Heart right ventricle (tissue), 16 donors: ENCODE measurements around the gene TM2D1. TPM values are rescaled to one million over a fixed set of nuclear protein-coding genes. Genes with fewer than 3 reads are reported as not detected.

Experiments used
- ATAC-seq, 8 donors: fragments of 200-7000 bp; cut with Tn5 transposase; one replicate each; pipeline ENCODE4 v1.9.1; 2020; ENCODE audit warnings: mild to moderate bottlenecking in 8 of 8, moderate library complexity in 8 of 8, moderate number of reproducible peaks in 1 of 8
- DNase-seq, 2 donors: peaks; one replicate each; pipeline ENCODE4 v3.0.0-alpha.2; 2020
- H3K27ac ChIP-seq, 10 donors: fragments of 200-600 bp; sonication (generic) in 2 of 10; one replicate each; pipeline versions ENCODE4 v1.5.0 to v1.8.0; 2020 to 2022; ENCODE audit warnings: mild to moderate bottlenecking in 3 of 10
- H3K27me3 ChIP-seq, 7 donors: fragments of 200-600 bp; one replicate each; pipeline ENCODE4 v1.8.0; 2021 to 2022; ENCODE audit warnings: mild to moderate bottlenecking in 2 of 7
- H3K36me3 ChIP-seq, 9 donors: fragments of 200-600 bp; sonication (generic) in 1 of 9; one replicate each; pipeline versions ENCODE4 v1.5.0 to v1.8.0; 2020 to 2022; ENCODE audit warnings: mild to moderate bottlenecking in 2 of 9
- H3K4me1 ChIP-seq, 9 donors: fragments of 200-600 bp; sonication (generic) in 1 of 9; one replicate each; pipeline versions ENCODE4 v1.5.0 to v1.8.0; 2020 to 2022; ENCODE audit warnings: mild to moderate bottlenecking in 4 of 9
- H3K4me3 ChIP-seq, 10 donors: fragments of 200-600 bp; sonication (generic) in 2 of 10; one replicate each; pipeline versions ENCODE4 v1.5.0 to v1.8.0; 2020 to 2022; ENCODE audit warnings: mild to moderate bottlenecking in 7 of 10, moderate library complexity in 2 of 10
- H3K9me3 ChIP-seq, 11 donors: fragments of 200-600 bp in 10 of 11; sonication (generic) in 2 of 11; one replicate each; pipeline versions ENCODE4 v1.5.0 to v1.8.0; 2013 to 2022; ENCODE audit warnings: mild to moderate bottlenecking in 2 of 11, control low read depth in 1 of 11, moderate library complexity in 1 of 11
- WGBS, 2 donors: extraction: QIAGEN DNeasy Blood & Tissue Kit; methylation state at CpG; one replicate each; pipeline ENCODE4 v1.1.7; 2013; ENCODE audit warnings: inconsistent platforms in 1 of 2; 5-methylcytosine and 5-hydroxymethylcytosine counted together
- intact Hi-C, 10 donors: fragments of 100-400 bp; cut with DNase I; formaldehyde crosslinking; loops; one replicate each; pipeline versions ENCODE4 v1.11.1 to v1.14.2; 2022
- polyA plus RNA-seq, 2 donors: library from polyadenylated mRNA; stranded (reverse); fragments of 200-250 nt; gene quantifications; one replicate each; pipeline ENCODE4 v1.2.3, GENCODE V29; 2013
- total RNA-seq, 10 donors: library from RNA; stranded (reverse); fragmentation: NEBNext Ultra II Directional in 3 of 10; extraction: Animal tissue kit (Norgen Biotek cat#: 25700) in 3 of 10; gene quantifications; one replicate each; pipeline versions ENCODE4 v1.2.1 to v1.2.4, GENCODE V29; 2021 to 2023
- TF ChIP-seq, protein P1 (sequence below), 9 donors: fragments of 200-600 bp; sonication (generic) in 2 of 9; IDR thresholded peaks; one replicate each; pipeline versions ENCODE4 v1.5.0 to v1.8.0; 2021 to 2022; ENCODE audit warnings: antibody characterized with exemption in 9 of 9, mild to moderate bottlenecking in 5 of 9, moderate library complexity in 1 of 9
- donor health status: Arrhythmogenic right ventricular cardiomyopathy.
- donor health status: ischemic (EF 13 %, LVEDD 7.1; RV severe dilation, severe dysfunction).
- donor health status: healthy with polysubstance abuse.
- donor health status: DM: no; HTN: yes; CAD: no.
- donor health status: DM: no; HTN: no; CAD: no.
- donor health status: ischemic (EF 25% LVEDD 6.9; RV normal size, moderate dysfunction).
- donor health status: ischemic (EF 25% LVEDD 5.7; RV mildly dilated, moderate dysfunction).
- donor health status: healthy.
- donor health status: DM: yes; HTN: yes; CAD: no.
- donor health status: Ischemic cardiomyopathy.
- donor health status: ischemic (EF 35%, LVEDD 5.7; RV mildly dilated, moderate dysfunction).
- donor health status: nonischemic (EF 11% LVEDD 7.7; RV severe dilation, severe dysfunction).
- donor health status: DM: yes; HTN: yes; CAD: no.
- donor health status: PGD.
- donor health status: ischemic (EF 29% LVEDD 5.4; RV normal size, mild dysfunction).
- donor health status: nonischemic (EF 23%, LVEDD 6.1; RV moderate dilation, normal function).

The TM2D1 gene
- total and polyA plus RNA-seq, 12 donors = 12.9 to 44.7 (median 36.2) TPM

DNA sequence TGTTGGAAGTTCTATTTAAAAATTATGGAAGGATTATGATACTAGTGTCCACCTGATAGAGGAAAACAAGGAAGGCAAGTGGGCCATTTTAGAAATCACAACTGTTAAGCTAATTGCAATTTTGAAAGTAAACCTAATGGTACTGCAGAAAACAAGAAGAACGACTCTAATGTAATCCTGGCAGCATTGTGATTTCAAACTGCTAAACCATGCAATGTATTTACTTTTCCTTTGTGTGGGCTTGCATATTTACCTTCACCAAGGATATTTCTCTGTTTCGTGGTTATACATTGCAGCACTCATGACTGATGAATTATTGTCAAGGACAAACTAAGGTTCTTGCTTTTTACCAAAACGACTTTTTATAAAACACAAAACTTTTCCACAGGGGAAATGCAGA is 88.1 kb downstream of the TM2D1 start:
- intact Hi-C loops = loop anchor here in 2 of 10 donors (5.0 to 10.0 kb wide), 3 partner anchors 185 to 655 kb away; no protein-coding TSS in a partner anchor
- Histone ChIP-seq H3K9me3 (no peaks in the 10 kb centered on the region), H3K27me3 (no peaks in the 10 kb centered on the region), H3K4me3 (no peak overlapping the region), H3K27ac (peak overlapping the region in 1 of 10 donors; percentile 66), H3K4me1 (peaks cover 0 to 32% (median 20%) of the 10 kb centered on the region in 9 donors), H3K36me3 (no peaks in the 10 kb centered on the region)
- no peak for ATAC-seq
- DNase-seq = no peak
- TF ChIP-seq, protein P1, sequence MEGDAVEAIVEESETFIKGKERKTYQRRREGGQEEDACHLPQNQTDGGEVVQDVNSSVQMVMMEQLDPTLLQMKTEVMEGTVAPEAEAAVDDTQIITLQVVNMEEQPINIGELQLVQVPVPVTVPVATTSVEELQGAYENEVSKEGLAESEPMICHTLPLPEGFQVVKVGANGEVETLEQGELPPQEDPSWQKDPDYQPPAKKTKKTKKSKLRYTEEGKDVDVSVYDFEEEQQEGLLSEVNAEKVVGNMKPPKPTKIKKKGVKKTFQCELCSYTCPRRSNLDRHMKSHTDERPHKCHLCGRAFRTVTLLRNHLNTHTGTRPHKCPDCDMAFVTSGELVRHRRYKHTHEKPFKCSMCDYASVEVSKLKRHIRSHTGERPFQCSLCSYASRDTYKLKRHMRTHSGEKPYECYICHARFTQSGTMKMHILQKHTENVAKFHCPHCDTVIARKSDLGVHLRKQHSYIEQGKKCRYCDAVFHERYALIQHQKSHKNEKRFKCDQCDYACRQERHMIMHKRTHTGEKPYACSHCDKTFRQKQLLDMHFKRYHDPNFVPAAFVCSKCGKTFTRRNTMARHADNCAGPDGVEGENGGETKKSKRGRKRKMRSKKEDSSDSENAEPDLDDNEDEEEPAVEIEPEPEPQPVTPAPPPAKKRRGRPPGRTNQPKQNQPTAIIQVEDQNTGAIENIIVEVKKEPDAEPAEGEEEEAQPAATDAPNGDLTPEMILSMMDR (IDR thresholded peaks at IDR 0.05) = no peak
- 66 to 71% methylated on average over 3 of the region's 3 CpGs for WGBS, 2 donors

DNA sequence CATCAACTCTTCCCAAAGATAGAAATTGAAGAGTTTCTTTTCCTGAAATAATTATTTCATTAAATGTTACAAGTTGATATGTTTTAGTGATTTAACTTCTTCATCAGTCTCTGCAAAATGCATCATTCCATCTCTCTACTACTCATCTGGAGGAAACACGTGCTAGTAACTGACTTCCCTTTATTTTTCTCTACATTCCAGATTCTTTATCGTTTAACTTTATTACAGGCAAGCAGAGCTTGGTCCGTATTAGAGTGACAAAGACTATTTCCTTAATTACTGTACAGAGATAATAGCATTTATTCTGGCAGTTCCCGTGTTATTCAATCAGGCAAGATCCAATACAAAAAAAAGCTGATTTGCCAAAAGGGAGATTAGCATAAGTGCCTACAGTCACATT is 88.6 kb downstream of the TM2D1 start:
- Histone ChIP-seq H3K9me3 (no peaks in the 10 kb centered on the region), H3K4me3 (no peak overlapping the region), H3K27ac (peak overlapping the region in 1 of 10 donors; percentile 66), H3K4me1 (peaks cover 0 to 28% (median 17%) of the 10 kb centered on the region in 9 donors), H3K27me3 (no peaks in the 10 kb centered on the region), H3K36me3 (no peaks in the 10 kb centered on the region)
- TF ChIP-seq, protein P1 (IDR thresholded peaks at IDR 0.05) = no peak
- 49 to 59% methylated on average over 4 of the region's 4 CpGs for WGBS, 2 donors
- DNase-seq (no peak), ATAC-seq (no peak)
- intact Hi-C loops = loop anchor here in 2 of 10 donors (5.0 to 10.0 kb wide), 3 partner anchors 184 to 654 kb away; no protein-coding TSS in a partner anchor

DNA sequence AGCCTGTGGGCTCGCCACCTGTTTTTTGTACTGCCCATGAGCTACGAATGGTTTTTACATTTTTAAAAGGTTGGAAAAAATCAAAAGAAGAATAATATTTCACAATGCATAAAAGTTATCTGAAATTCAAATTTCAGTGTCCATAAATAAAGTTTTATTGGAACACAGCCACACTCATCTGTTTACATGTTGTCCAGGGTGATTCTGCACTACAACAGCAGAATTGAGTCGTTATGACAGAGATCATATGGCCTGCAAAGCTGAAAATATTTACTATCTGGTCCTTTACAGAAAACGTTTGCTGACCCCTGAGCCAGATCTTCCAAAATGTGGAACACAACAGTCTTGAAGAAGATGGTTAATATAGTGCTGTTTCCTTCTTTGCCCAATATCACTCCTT is 89.4 kb downstream of the TM2D1 start:
- no peak for ATAC-seq
- WGBS, 2 donors = 75 to 76% methylated on average over 4 of the region's 4 CpGs
- intact Hi-C loops = loop anchor here in 2 of 10 donors (5.0 to 10.0 kb wide), 3 partner anchors 183 to 653 kb away; no protein-coding TSS in a partner anchor
- Histone ChIP-seq H3K9me3 (no peaks in the 10 kb centered on the region), H3K36me3 (no peaks in the 10 kb centered on the region), H3K4me1 (peaks cover 0 to 20% (median 10%) of the 10 kb centered on the region in 9 donors), H3K27ac (no peak overlapping the region), H3K27me3 (no peaks in the 10 kb centered on the region), H3K4me3 (no peak overlapping the region)
- DNase-seq = no peak
- TF ChIP-seq, protein P1 (IDR thresholded peaks at IDR 0.05) = no peak

DNA sequence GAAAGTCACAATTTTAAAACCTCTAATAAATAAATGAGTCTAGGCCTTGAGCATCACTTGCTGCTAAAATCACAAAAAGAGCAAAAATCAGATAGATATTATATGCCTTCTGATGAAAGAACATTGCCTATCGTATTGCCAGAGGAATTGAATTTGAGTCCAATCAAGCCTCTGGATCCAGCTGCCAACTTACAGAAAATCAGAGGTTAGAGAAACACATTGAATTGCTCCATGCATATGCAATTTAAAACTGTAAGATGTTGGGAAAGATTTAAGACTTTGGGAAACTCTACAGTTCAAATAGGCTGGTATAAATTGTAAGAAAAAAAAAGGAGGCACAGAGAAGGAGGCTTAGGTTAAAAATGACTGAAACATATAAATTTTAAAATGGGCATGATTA is 93.5 kb downstream of the TM2D1 start:
- DNase-seq = no peak
- H3K27me3 ChIP-seq = no peaks in the 10 kb centered on the region
- H3K9me3 ChIP-seq = peaks cover 0 to 5% (median 0%) of the 10 kb centered on the region in 11 donors
- TF ChIP-seq, protein P1 (IDR thresholded peaks at IDR 0.05) = no peak
- WGBS, 2 donors = 92 to 94% methylated on average over 1 of the region's 1 CpG
- H3K36me3 ChIP-seq = no peaks in the 10 kb centered on the region
- H3K27ac ChIP-seq = no peak overlapping the region
- intact Hi-C loops = loop anchor here in 1 of 10 donors (10.0 kb wide), 1 partner anchor 577 kb away; no protein-coding TSS in a partner anchor
- no peak for ATAC-seq
- no peak overlapping the region for H3K4me3 ChIP-seq
- peaks cover 0 to 10% (median 1%) of the 10 kb centered on the region in 9 donors for H3K4me1 ChIP-seq

Other genes with a start within 250 kb of the TM2D1 start
- 100 to 1,000 TPM in 8 of 10 donors, 10 to 100 TPM in 2; 74.1 to 213 (median 145) TPM for gene PATJ, start 17.3 kb upstream of the TM2D1 start, total RNA-seq
- 10 to 100 TPM in 1 of 2 donors, 1 to 10 TPM in 1; 3.7 to 42.4 TPM for gene PATJ, start 17.3 kb upstream of the TM2D1 start, polyA plus RNA-seq